Measurements from ENCODE around the gene QRICH1.

DNA sequence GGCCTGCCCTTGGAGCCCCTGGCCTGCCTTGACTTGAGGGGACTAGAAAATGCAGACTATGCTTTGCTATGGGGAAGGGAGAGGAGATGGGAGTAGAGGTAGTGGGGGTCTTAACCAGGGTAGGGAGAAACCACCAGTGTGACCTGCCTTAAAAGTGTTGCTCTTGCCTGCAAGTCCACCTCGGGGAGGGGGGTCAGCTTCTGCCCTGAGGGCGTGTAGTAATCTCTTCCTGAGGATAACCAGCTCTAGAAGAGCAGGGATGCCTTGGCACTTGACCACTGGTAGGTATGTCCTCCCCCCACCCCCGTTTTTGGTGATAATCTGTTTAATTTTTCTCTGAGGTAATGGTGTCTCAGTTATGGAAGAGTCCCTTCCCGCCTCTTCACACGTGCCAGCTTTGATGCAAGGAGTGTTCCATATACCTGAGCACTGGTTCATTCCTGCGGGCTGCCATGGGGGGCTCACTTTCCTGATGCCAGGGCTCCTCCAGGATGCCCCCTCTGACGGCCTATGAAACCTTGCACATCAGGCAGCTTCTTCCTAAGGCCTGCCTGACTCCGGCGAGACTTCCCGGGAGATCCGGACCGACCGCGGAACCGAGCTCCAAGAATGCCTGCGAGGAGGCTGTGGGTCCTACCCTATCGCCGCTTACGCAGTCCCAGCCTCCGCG, 104.6 kb downstream of the QRICH1 start:
- TF ChIP-seq POLR2AphosphoS5 (IDR thresholded peaks at IDR 0.05; ENCODE audit: borderline replicate concordance, low read depth, low read length), result peak; percentile 32; the same call in 1 of the 2 replicates
- no peak for TF ChIP-seq EZH2 (IDR thresholded peaks at IDR 0.05)
- TF ChIP-seq FOXP2 (optimal IDR thresholded peaks at IDR 0.05; ENCODE audit: control extremely low read depth, extremely low read length, insufficient read depth), result no peak

Data from SK-N-MC (cell line).